B cell (primary cell): ENCODE results near the gene CASK. TPM values are rescaled to one million over a fixed set of nuclear protein-coding genes. Genes with fewer than 3 reads are reported as not detected.

Source experiments
- ATAC-seq: fragments of 200-7000 bp; cut with Tn5 transposase; one replicate; pipeline ENCODE4 v1.10.0; 2021; ENCODE audit warnings: low read depth, mild to moderate bottlenecking, moderate number of reproducible peaks, moderate library complexity
- CTCF ChIA-PET: fragments of 350-600 bp; sonication (Branson Sonifier 250); formaldehyde crosslinking; loops from one replicate; lab custom pipeline; 2021; ENCODE audit warnings: antibody characterized with exemption, inconsistent platforms; lab: Charles Lee
- POLR2A ChIA-PET: fragments of 350-600 bp; sonication (Branson Sonifier 250); formaldehyde crosslinking; loops from one replicate; lab custom pipeline; 2021; ENCODE audit warnings: antibody characterized with exemption; lab: Charles Lee
- DNase-seq: peaks from one replicate; pipeline ENCODE4 v3.0.0; 2013
- H2AFZ ChIP-seq: 2 replicates; pipeline ENCODE4 v1.6.1; 2012; ENCODE audit warnings: mild to moderate bottlenecking, low read depth, low read length; ENCODE audit not compliant: insufficient read depth, poor library complexity, severe bottlenecking
- H3K27ac ChIP-seq, 2 donors: 1 replicate in 1 of 2; 2 replicates in 1 of 2; pipeline ENCODE4 v1.5.1; 2012 to 2013; ENCODE audit warnings: low read length in 2 of 2, mild to moderate bottlenecking in 2 of 2, moderate library complexity in 1 of 2
- H3K27me3 ChIP-seq, 4 experiments: fragments of 200-600 bp in 1 of 4; sonication (generic) in 1 of 4; replicated peaks in 1 of 4; 1 replicate in 2 of 4; 2 replicates in 2 of 4; pipeline versions ENCODE4 v1.6.1 to v1.7.0; 2013 to 2016; ENCODE audit warnings: low read length in 3 of 4, mild to moderate bottlenecking in 2 of 4, mixed read lengths in 1 of 4, moderate library complexity in 1 of 4; ENCODE audit not compliant: insufficient read depth in 4 of 4, control insufficient read depth in 3 of 4; ENCODE audit errors: control extremely low read depth in 1 of 4
- H3K36me3 ChIP-seq, 2 experiments: replicated peaks in 1 of 2; 1 replicate in 1 of 2; 2 replicates in 1 of 2; pipeline versions ENCODE4 v1.6.1 to v1.7.1; 2013; ENCODE audit warnings: low read length in 1 of 2; ENCODE audit not compliant: insufficient read depth in 2 of 2, control insufficient read depth in 1 of 2; ENCODE audit errors: control extremely low read depth in 1 of 2, extremely low read depth in 1 of 2
- H3K4me1 ChIP-seq, 2 donors: fragments of 200-600 bp in 1 of 2; sonication (generic) in 1 of 2; 1 replicate in 1 of 2; 2 replicates in 1 of 2; pipeline versions ENCODE4 v1.5.1 to v1.6.1; 2013 to 2017; ENCODE audit warnings: low read length in 2 of 2; ENCODE audit not compliant: control insufficient read depth in 2 of 2, insufficient read depth in 2 of 2
- H3K4me2 ChIP-seq: replicated peaks from 2 replicates; pipeline ENCODE3; 2012; ENCODE audit warnings: mild to moderate bottlenecking, low read depth, low read length; ENCODE audit not compliant: poor library complexity, severe bottlenecking
- H3K4me3 ChIP-seq, 5 experiments: fragments of 200-600 bp in 1 of 5; sonication (generic) in 1 of 5; 1 replicate in 3 of 5; 2 replicates in 2 of 5; pipeline versions ENCODE4 v1.5.1 to v1.7.0; 2011 to 2016; ENCODE audit warnings: low read length in 4 of 5, mild to moderate bottlenecking in 4 of 5, low read depth in 2 of 5, control low read depth in 1 of 5, moderate library complexity in 1 of 5; ENCODE audit not compliant: insufficient read depth in 1 of 5; ENCODE audit errors: control extremely low read depth in 1 of 5, extremely low read depth in 1 of 5
- H3K79me2 ChIP-seq: fragments of 200-600 bp; sonication (generic); one replicate; pipeline ENCODE4 v1.6.0; 2016; ENCODE audit warnings: low read length; ENCODE audit not compliant: control insufficient read depth, insufficient read depth
- H3K9ac ChIP-seq: fragments of 200-600 bp; sonication (generic); 2 replicates; pipeline ENCODE4 v1.6.1; 2017; ENCODE audit warnings: mild to moderate bottlenecking, low read length, moderate library complexity
- H3K9me3 ChIP-seq, 3 donors: one replicate each; pipeline versions ENCODE4 v1.6.1 to v1.7.1; 2013; ENCODE audit warnings: low read length in 2 of 3; ENCODE audit not compliant: control insufficient read depth in 2 of 3, insufficient read depth in 1 of 3; ENCODE audit errors: control extremely low read depth in 1 of 3
- H4K20me1 ChIP-seq: 2 replicates; pipeline ENCODE4 v1.6.0; 2012; ENCODE audit warnings: mild to moderate bottlenecking, low read length; ENCODE audit not compliant: insufficient read depth, control insufficient read depth, poor library complexity, severe bottlenecking
- H3K27ac Mint-ChIP-seq: one replicate; pipeline ENCODE4 v1.8.0; 2021; ENCODE audit warnings: mixed read lengths
- H3K27me3 Mint-ChIP-seq: one replicate; pipeline ENCODE4 v1.8.0; 2021; ENCODE audit warnings: mixed read lengths
- H3K4me1 Mint-ChIP-seq: one replicate; pipeline ENCODE4 v1.8.0; 2021; ENCODE audit warnings: mixed read lengths
- H3K4me3 Mint-ChIP-seq: one replicate; pipeline ENCODE4 v1.8.0; 2021; ENCODE audit warnings: mixed read lengths
- H3K9me3 Mint-ChIP-seq: one replicate; pipeline ENCODE4 v1.8.0; 2022; ENCODE audit warnings: mixed read lengths; ENCODE audit not compliant: insufficient read depth
- CTCF ChIP-seq: fragments of 200-600 bp; IDR thresholded peaks from one replicate; pipeline ENCODE4 v1.8.0; 2022; ENCODE audit warnings: antibody characterized with exemption, mild to moderate bottlenecking
- EZH2 ChIP-seq: IDR thresholded peaks from 2 replicates; pipeline ENCODE4 v1.6.1; 2012; ENCODE audit warnings: borderline replicate concordance, low read depth, mild to moderate bottlenecking, moderate library complexity, low read length; ENCODE audit not compliant: insufficient read depth, poor library complexity, severe bottlenecking
- WGBS: methylation state at CpG from one replicate; pipeline ENCODE4 v1.1.5; 2013; ENCODE audit warnings: missing lambda C conversion rate; ENCODE audit not compliant: insufficient coverage; 5-methylcytosine and 5-hydroxymethylcytosine counted together
- intact Hi-C: fragments of 100-400 bp; cut with micrococcal nuclease; formaldehyde crosslinking; loops from one replicate; pipeline ENCODE4 v1.10.0; 2022
- polyA plus RNA-seq: library from polyadenylated mRNA; depleted of rRNA; stranded (reverse); fragments of >200 nt; gene quantifications from 2 replicates; pipeline ENCODE4 v1.2.3, GENCODE V29; 2012
- total RNA-seq, 2 donors: library from RNA; stranded (reverse); fragments of 120-200 nt in 1 of 2; gene quantifications; 1 replicate in 1 of 2; 2 replicates in 1 of 2; pipeline versions ENCODE4 v1.2.3 to v1.2.4, GENCODE V29; 2013 to 2022

Gene CASK
- total and polyA plus RNA-seq, 2 donors (not counting 1 experiment from before 2014, with no cell fraction given) = 14.2 to 50.4 TPM

- Mint-ChIP-seq H3K27me3 (no peaks in the 10 kb centered on the region), H3K4me1 (peaks cover 42% of the 10 kb centered on the region), H3K9me3 (no peaks in the 10 kb centered on the region), H3K27ac (peak overlapping the region; percentile 43), H3K4me3 (peak overlapping the region; percentile 30)
- no peak overlapping the region for H2AFZ ChIP-seq
- ATAC-seq (no peak), DNase-seq (no peak)
- no peak overlapping the region for H3K27ac ChIP-seq
- H3K4me3 ChIP-seq = no peak overlapping the region
- peaks cover 23 to 24% of the 10 kb centered on the region in 2 donors for H3K4me1 ChIP-seq
- H3K79me2 ChIP-seq = no peaks in the 10 kb centered on the region
- intact Hi-C loops = loop anchor here (10.0 kb wide), 2 partner anchors 287 to 397 kb away; partner anchors contain the start of genes DDX3X and NYX
- H3K9me3 ChIP-seq = no peaks in the 10 kb centered on the region
- WGBS = no CpG with 5 or more reads among the region's 2 CpGs
- ChIA-PET POLR2A (no interaction called here), CTCF (interaction anchor here (0.6 to 1.2 kb wide), 4 partner anchors 12 to 185 kb away, joined by 3 to 6 read pairs (median 3); no protein-coding TSS in a partner anchor)
- no peak for TF ChIP-seq EZH2
- TF ChIP-seq CTCF = no peak
- H3K36me3 ChIP-seq = no peaks in the 10 kb centered on the region
- no peak overlapping the region for H3K4me2 ChIP-seq
- H3K27me3 ChIP-seq = no peaks in the 10 kb centered on the region
- no peak overlapping the region for H3K9ac ChIP-seq
- H4K20me1 ChIP-seq = no peaks in the 10 kb centered on the region
Observed at GRCh38 chrX:41732260-41732659, 191.1 kb downstream of the CASK start.

- H3K27me3 ChIP-seq = no peaks in the 10 kb centered on the region
- H2AFZ ChIP-seq = no peak overlapping the region
- ChIA-PET POLR2A (no interaction called here), CTCF (interaction anchor here (0.6 kb wide), 1 partner anchor 612 kb away, joined by 4 read pairs; no protein-coding TSS in a partner anchor)
- H3K27ac ChIP-seq = no peak overlapping the region
- H4K20me1 ChIP-seq = no peaks in the 10 kb centered on the region
- intact Hi-C loops = loop anchor here (10.0 kb wide), 2 partner anchors 285 to 395 kb away; partner anchors contain the start of genes DDX3X and NYX
- Mint-ChIP-seq H3K9me3 (no peaks in the 10 kb centered on the region), H3K27me3 (no peaks in the 10 kb centered on the region), H3K4me1 (peaks cover 30% of the 10 kb centered on the region), H3K27ac (no peak overlapping the region), H3K4me3 (no peak overlapping the region)
- H3K9me3 ChIP-seq = no peaks in the 10 kb centered on the region
- DNase-seq (no peak), ATAC-seq (no peak)
- peaks cover 16 to 18% of the 10 kb centered on the region in 2 donors for H3K4me1 ChIP-seq
- H3K4me3 ChIP-seq = no peak overlapping the region
- no peak for TF ChIP-seq CTCF
- no peak for TF ChIP-seq EZH2
- no peaks in the 10 kb centered on the region for H3K79me2 ChIP-seq
- WGBS = no CpG with 5 or more reads among the region's 2 CpGs
- no peak overlapping the region for H3K4me2 ChIP-seq
- no peak overlapping the region for H3K9ac ChIP-seq
- no peaks in the 10 kb centered on the region for H3K36me3 ChIP-seq
Observed at GRCh38 chrX:41730081-41730480, 193.3 kb downstream of the CASK start.
